ENCODE results near the gene OXA1L. TPM values are rescaled to one million over a fixed set of nuclear protein-coding genes. Genes with fewer than 3 reads are reported as not detected.

OXA1L gene
- polyA plus RNA-seq, 1 donor, result 250 TPM

Other genes with a start within 250 kb of the OXA1L start
- gene DAD1, start 177.5 kb upstream of the OXA1L start, polyA plus RNA-seq (ENCODE audit: insufficient read length), result 111 TPM
- gene ABHD4, start 168.4 kb upstream of the OXA1L start, polyA plus RNA-seq (ENCODE audit: insufficient read length), result 13.3 TPM
- gene OR6J1, start 122.3 kb upstream of the OXA1L start, polyA plus RNA-seq (ENCODE audit: insufficient read length), result 0.13 TPM
- gene SLC7A7, start 48.7 kb downstream of the OXA1L start, polyA plus RNA-seq (ENCODE audit: insufficient read length), result 25.7 TPM
- 73.7 TPM for gene MRPL52, start 63.2 kb downstream of the OXA1L start, polyA plus RNA-seq (ENCODE audit: insufficient read length)
- 157 TPM for gene MMP14, start 69.9 kb downstream of the OXA1L start, polyA plus RNA-seq (ENCODE audit: insufficient read length)
- gene LRP10, start 105.1 kb downstream of the OXA1L start, polyA plus RNA-seq (ENCODE audit: insufficient read length), result 36.5 TPM
- 0.24 TPM for gene REM2, start 116.5 kb downstream of the OXA1L start, polyA plus RNA-seq (ENCODE audit: insufficient read length)
- 57.9 TPM for gene RBM23, start 152.5 kb downstream of the OXA1L start, polyA plus RNA-seq (ENCODE audit: insufficient read length)
- gene PRMT5, start 162.7 kb downstream of the OXA1L start, polyA plus RNA-seq (ENCODE audit: insufficient read length), result 61.0 TPM
- 30.2 TPM for gene HAUS4, start 190.4 kb downstream of the OXA1L start, polyA plus RNA-seq (ENCODE audit: insufficient read length)
- 44.8 TPM for gene AJUBA, start 215.9 kb downstream of the OXA1L start, polyA plus RNA-seq (ENCODE audit: insufficient read length)
- gene C14orf93, start 243.5 kb downstream of the OXA1L start, polyA plus RNA-seq (ENCODE audit: insufficient read length), result 11.2 TPM

Data from forelimb muscle (tissue), 1 donor.